Activated CD8-positive, alpha-beta memory T cell treated with anti-CD3 and anti-CD28 coated beads, Interleukin-2, amount 10 ng/mL, durations not matched to agents 7 days and 5 days (primary cell): Measurements from ENCODE around the gene RABAC1. TPM values are rescaled to one million over a fixed set of nuclear protein-coding genes. Genes with fewer than 3 reads are reported as not detected.
"Not testable (repeated sequence)": the region's sequence is repeated elsewhere in the genome, so short reads cannot be mapped to it uniquely, and the experiment has no call there.

Experiments
- ATAC-seq: fragments of 150-1000 bp; cut with Tn5 transposase; one replicate; pipeline ENCODE4 v1.10.0; 2021; ENCODE audit warnings: moderate library complexity
- CTCF ChIA-PET: fragments of 350-600 bp; sonication (Branson Sonifier 250); formaldehyde crosslinking; loops from one replicate; lab custom pipeline; 2021; ENCODE audit warnings: antibody characterized with exemption; lab: Charles Lee
- DNase-seq: peaks from one replicate; pipeline ENCODE4 v3.0.0-alpha.2; 2020
- H3K27ac Mint-ChIP-seq: one replicate; pipeline ENCODE4 v1.8.0; 2021; ENCODE audit warnings: mild to moderate bottlenecking, mixed read lengths
- H3K27me3 Mint-ChIP-seq: one replicate; pipeline ENCODE4 v1.8.0; 2021; ENCODE audit warnings: mixed read lengths
- H3K36me3 Mint-ChIP-seq: one replicate; pipeline ENCODE4 v1.8.0; 2021; ENCODE audit warnings: mild to moderate bottlenecking, mixed read lengths
- H3K4me1 Mint-ChIP-seq: one replicate; pipeline ENCODE4 v1.8.0; 2021; ENCODE audit warnings: mixed read lengths
- H3K4me3 Mint-ChIP-seq: one replicate; pipeline ENCODE4 v1.8.0; 2021; ENCODE audit warnings: mild to moderate bottlenecking, moderate library complexity, mixed read lengths
- H3K9me3 Mint-ChIP-seq: one replicate; pipeline ENCODE4 v1.8.0; 2022; ENCODE audit warnings: low read depth, mixed read lengths
- total RNA-seq, 2 experiments: library from RNA; stranded (reverse); gene quantifications; one replicate each; pipeline ENCODE4 v1.2.3, GENCODE V29; 2021

The RABAC1 gene
- total RNA-seq, 2 experiments from 2014 or later = 81.3 to 93.9 TPM

DNA sequence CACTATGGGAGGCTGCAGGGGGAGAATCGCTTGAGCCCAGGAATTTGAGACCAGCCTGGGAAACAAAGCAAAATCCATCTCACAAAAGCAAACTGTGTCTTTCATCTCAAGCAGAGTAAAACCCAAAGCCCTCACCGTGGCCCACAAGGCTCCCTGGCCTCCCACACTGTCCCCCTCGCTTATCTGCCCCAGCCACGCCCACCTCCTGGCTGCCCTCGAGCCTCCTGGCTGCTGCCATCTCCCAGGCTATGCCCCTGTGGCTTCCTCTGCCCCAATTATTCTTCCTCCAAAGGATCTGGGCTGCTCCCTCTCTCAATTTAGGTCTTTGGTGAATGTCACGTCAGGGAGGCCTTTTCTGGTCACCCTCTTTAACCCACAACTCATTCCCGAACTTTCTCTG, 3.6 kb downstream of the RABAC1 start:
- Mint-ChIP-seq H3K36me3 (no peaks in the 10 kb centered on the region), H3K9me3 (no peaks in the 10 kb centered on the region), H3K4me1 (peaks cover 25% of the 10 kb centered on the region), H3K4me3 (no peak overlapping the region), H3K27me3 (peaks cover 2% of the 10 kb centered on the region), H3K27ac (no peak overlapping the region)
- DNase-seq (no peak), ATAC-seq (no peak)
- CTCF ChIA-PET = interaction anchor here (4.3 kb wide), 1 partner anchor 81 kb away, joined by 32 read pairs; no protein-coding TSS in a partner anchor

DNA sequence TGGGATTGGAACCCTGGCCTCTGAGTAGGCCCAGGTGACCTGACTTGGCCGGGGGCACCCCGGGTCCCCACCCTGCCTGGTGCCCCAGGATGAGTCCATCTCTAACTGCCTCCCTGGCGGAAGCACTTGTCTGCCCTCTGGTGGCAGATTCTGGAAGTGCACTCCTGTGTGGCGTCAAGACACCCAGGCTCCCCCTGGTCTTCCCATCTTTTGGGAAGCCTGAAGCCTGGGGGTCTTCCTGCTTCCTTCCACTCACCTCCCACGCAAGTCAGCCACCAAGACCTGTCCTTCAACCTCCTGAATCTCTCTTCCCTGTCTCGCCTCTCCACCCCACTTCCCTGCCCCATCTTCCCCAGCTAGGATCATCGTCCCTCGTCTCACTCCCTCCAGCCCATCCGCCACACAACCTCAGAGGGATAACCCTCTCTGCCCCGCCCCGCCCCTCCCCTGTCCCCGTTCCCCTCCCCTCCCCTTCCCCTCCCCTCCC, 7.4 kb downstream of the RABAC1 start:
- DNase-seq (peak; percentile 92), ATAC-seq (peak; percentile 89)
- Mint-ChIP-seq H3K4me1 (peaks cover 21% of the 10 kb centered on the region), H3K27ac (peak overlapping the region; percentile 21), H3K36me3 (no peaks in the 10 kb centered on the region), H3K4me3 (no peak overlapping the region), H3K27me3 (peaks cover 2% of the 10 kb centered on the region), H3K9me3 (no peaks in the 10 kb centered on the region)
- CTCF ChIA-PET = interaction anchor here (0.6 to 5.6 kb wide), 15 partner anchors 8 to 158 kb away, joined by 3 to 88 read pairs (median 5); partner anchors contain the start of genes ARHGEF1 and RPS19

GRCh38 chr19:41947091-41947490, 12.0 kb downstream of the RABAC1 start:
- Mint-ChIP-seq H3K27ac (peak overlapping the region; percentile 41), H3K9me3 (no peaks in the 10 kb centered on the region), H3K4me1 (peaks cover 49% of the 10 kb centered on the region), H3K4me3 (no peak overlapping the region), H3K36me3 (peaks cover 1% of the 10 kb centered on the region), H3K27me3 (peaks cover 9% of the 10 kb centered on the region)
- ATAC-seq (no peak), DNase-seq (no peak)
- CTCF ChIA-PET = interaction anchor here (1.0 to 7.7 kb wide), 7 partner anchors 10 to 87 kb away, joined by 4 to 88 read pairs (median 10); partner anchors contain the start of genes ARHGEF1, CD79A, RABAC1 and RPS19

DNA sequence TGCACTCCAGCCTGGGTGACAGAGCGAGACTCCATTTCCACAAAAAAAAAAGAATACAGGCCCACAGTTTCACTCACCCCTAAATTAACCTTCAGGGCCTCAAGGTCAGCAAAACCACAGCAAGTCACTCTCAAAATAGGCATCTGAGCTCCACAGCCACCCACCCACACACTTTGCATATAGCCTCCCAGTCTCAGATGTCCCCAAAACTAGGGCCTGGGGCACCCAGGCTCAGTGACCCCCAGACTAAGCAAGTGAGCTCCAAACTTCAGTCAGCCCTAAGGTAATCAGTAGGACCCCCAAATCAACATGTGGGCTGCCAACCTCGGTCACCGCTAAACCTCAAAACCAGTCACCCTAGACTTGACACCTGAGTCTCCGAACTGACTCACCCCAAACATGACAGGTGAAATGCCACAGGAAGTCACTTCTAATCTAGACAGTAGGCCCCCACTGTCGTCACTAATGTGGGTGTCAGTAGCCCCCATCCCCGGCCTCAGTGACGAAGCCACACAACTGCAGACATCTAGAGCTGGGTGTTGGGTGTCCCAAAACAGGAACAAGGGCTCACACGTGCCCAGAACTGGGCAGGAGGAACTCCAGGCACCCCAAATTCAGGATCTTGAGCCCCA, 13.9 kb downstream of the RABAC1 start:
- H3K9me3 Mint-ChIP-seq = no peaks in the 10 kb centered on the region
- H3K4me1 Mint-ChIP-seq = peaks cover 52% of the 10 kb centered on the region
- DNase-seq (peak; percentile 97), ATAC-seq (peak; percentile 88)
- peak overlapping the region; percentile 91 for H3K27ac Mint-ChIP-seq
- CTCF ChIA-PET = interaction anchor here (0.6 to 7.7 kb wide), 15 partner anchors 8 to 131 kb away, joined by 3 to 88 read pairs (median 4); partner anchors contain the start of genes ARHGEF1, CD79A, RABAC1 and RPS19
- H3K36me3 Mint-ChIP-seq = peaks cover 1% of the 10 kb centered on the region
- H3K4me3 Mint-ChIP-seq = peak overlapping the region; percentile 43
- peaks cover 17% of the 10 kb centered on the region for H3K27me3 Mint-ChIP-seq

- CTCF ChIA-PET = interaction anchor here (0.9 to 7.7 kb wide), 8 partner anchors 7 to 91 kb away, joined by 3 to 88 read pairs (median 18); partner anchors contain the start of genes ARHGEF1, CD79A, RABAC1 and RPS19
- no peak overlapping the region for H3K4me3 Mint-ChIP-seq
- peak overlapping the region; percentile 54 for H3K27ac Mint-ChIP-seq
- ATAC-seq (no peak), DNase-seq (no peak)
- H3K36me3 Mint-ChIP-seq = peaks cover 1% of the 10 kb centered on the region
- no peaks in the 10 kb centered on the region for H3K9me3 Mint-ChIP-seq
- peaks cover 17% of the 10 kb centered on the region for H3K27me3 Mint-ChIP-seq
- H3K4me1 Mint-ChIP-seq = peaks cover 49% of the 10 kb centered on the region
These were observed 14.8 kb downstream of the RABAC1 start for GRCh38 chr19:41944336-41944735.

- no peak for DNase-seq
- CTCF ChIA-PET = interaction anchor here (0.9 to 7.7 kb wide), 5 partner anchors 9 to 82 kb away, joined by 3 to 88 read pairs (median 4); partner anchors contain the start of genes ARHGEF1, CD79A and RPS19
- H3K36me3 Mint-ChIP-seq = peaks cover 1% of the 10 kb centered on the region
- H3K4me3 Mint-ChIP-seq = peak overlapping the region; percentile 28
- ATAC-seq = no peak
- H3K4me1 Mint-ChIP-seq = peaks cover 44% of the 10 kb centered on the region
- peak overlapping the region; percentile 11 for H3K27ac Mint-ChIP-seq
- peaks cover 25% of the 10 kb centered on the region for H3K27me3 Mint-ChIP-seq
- no peaks in the 10 kb centered on the region for H3K9me3 Mint-ChIP-seq
These were observed 17.5 kb downstream of the RABAC1 start for GRCh38 chr19:41941410-41942202.

DNA sequence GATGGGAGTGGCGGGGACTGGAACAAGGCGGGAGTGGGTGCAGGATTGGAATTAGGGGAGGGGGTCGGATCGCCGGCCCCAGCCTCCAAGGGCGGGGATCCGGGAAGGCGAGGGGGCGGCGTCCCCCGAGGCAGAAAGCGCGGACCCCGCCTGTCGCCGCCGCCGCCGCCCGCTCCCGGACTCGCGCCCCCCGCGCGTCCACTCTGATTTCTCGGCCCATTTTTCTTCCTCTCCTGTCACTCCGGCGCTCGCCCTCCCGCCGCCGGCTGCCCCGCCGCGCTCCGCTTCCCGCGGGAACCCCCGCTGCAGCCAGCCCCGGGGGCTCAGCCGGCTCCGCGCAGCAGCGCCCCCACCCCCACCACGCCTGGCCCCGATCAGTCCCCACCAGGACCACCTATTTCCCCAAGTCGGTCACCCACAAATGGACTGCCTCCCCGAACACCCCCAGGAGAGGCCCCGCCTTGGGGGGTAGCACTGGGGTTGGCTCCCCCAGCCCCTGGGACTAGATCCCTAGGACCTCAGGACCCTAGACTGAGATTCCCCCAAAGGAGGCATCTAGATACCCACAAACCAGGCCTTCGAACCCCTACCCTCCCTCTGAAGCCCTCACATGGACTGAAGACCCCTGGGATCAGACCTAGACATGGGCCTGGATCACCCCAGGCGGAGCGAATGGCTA, 18.3 kb downstream of the RABAC1 start:
- Mint-ChIP-seq H3K4me3 (peak overlapping the region; percentile 72), H3K27me3 (peaks cover 29% of the 10 kb centered on the region), H3K4me1 (peaks cover 45% of the 10 kb centered on the region), H3K27ac (peak overlapping the region; percentile 68), H3K9me3 (no peaks in the 10 kb centered on the region), H3K36me3 (peaks cover 1% of the 10 kb centered on the region)
- DNase-seq (no peak), ATAC-seq (no peak)
- CTCF ChIA-PET = interaction anchor here (0.9 to 7.7 kb wide), 4 partner anchors 10 to 81 kb away, joined by 3 to 85 read pairs (median 4); partner anchors contain the start of genes ARHGEF1 and RPS19

DNA sequence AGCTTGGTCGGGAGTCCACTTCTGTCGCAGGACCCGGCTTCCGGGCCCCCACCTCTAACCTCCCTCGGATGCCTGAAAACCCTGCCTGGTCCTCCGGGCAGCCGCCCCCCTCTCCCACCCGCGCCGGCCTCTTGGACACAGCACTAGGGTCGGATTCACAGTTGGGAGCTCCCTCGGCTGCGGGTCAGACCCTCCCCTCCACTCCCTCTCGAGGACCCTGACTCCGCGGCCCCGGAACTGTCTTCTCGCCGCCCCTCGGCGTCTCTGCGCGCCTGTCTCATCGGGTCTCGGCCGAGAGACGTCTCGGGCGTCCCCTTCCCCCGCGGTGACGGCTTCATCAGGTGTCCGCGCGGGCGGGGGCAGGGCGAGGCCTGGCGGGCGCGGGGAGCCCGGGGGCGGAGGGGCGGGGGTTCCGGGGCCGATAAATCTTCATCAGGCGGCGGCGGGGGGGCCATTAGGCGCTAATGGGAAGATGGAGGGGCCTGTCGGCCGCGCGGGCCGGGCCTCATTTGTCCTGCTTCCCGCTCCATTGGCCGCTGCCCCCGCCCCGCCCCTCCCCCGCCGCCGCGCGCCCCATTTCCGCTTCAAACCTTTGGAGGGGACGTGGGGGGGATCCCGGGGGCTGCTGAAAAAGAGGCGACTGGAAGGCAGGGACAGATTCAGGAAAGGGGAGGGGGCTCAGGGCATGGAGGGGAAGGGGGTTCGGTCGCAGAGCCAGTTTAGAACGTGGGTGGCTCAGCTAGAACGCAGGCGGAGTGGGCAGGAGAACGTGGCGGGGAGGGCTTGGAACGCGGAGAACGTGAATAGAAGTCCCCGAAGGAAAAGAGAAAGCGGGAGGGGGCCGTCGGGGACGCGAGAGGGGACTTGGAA, 19.0 kb downstream of the RABAC1 start:
- Mint-ChIP-seq H3K27me3 (peaks cover 34% of the 10 kb centered on the region), H3K4me1 (peaks cover 41% of the 10 kb centered on the region), H3K9me3 (no peaks in the 10 kb centered on the region), H3K27ac (peak overlapping the region; percentile 68), H3K36me3 (peaks cover 1% of the 10 kb centered on the region), H3K4me3 (peak overlapping the region; percentile 72)
- DNase-seq (no peak), ATAC-seq (peak; percentile 31)
- CTCF ChIA-PET = interaction anchor here (0.6 to 1.0 kb wide), 2 partner anchors 10 to 50 kb away, joined by 3 read pairs; no protein-coding TSS in a partner anchor

GRCh38 chr19:41939209-41939608, 19.9 kb downstream of the RABAC1 start:
- Mint-ChIP-seq H3K4me1 (peaks cover 40% of the 10 kb centered on the region), H3K27me3 (peaks cover 37% of the 10 kb centered on the region)
- CTCF ChIA-PET = interaction anchor here (0.6 to 1.0 kb wide), 2 partner anchors 9 to 49 kb away, joined by 3 read pairs; no protein-coding TSS in a partner anchor
- not testable (repeated sequence) for H3K9me3 Mint-ChIP-seq, H3K27ac Mint-ChIP-seq, DNase-seq, ATAC-seq, H3K4me3 Mint-ChIP-seq, H3K36me3 Mint-ChIP-seq

- no peak overlapping the region for H3K4me3 Mint-ChIP-seq
- ATAC-seq (no peak), DNase-seq (no peak)
- H3K9me3 Mint-ChIP-seq = no peaks in the 10 kb centered on the region
- no peaks in the 10 kb centered on the region for H3K36me3 Mint-ChIP-seq
- H3K4me1 Mint-ChIP-seq = peaks cover 40% of the 10 kb centered on the region
- CTCF ChIA-PET = interaction anchor here (0.9 to 2.3 kb wide), 8 partner anchors 8 to 97 kb away, joined by 3 to 12 read pairs (median 6); partner anchors contain the start of gene RPS19
- no peak overlapping the region for H3K27ac Mint-ChIP-seq
- H3K27me3 Mint-ChIP-seq = peaks cover 39% of the 10 kb centered on the region
These were observed 21.3 kb downstream of the RABAC1 start for GRCh38 chr19:41937525-41938468.

DNA sequence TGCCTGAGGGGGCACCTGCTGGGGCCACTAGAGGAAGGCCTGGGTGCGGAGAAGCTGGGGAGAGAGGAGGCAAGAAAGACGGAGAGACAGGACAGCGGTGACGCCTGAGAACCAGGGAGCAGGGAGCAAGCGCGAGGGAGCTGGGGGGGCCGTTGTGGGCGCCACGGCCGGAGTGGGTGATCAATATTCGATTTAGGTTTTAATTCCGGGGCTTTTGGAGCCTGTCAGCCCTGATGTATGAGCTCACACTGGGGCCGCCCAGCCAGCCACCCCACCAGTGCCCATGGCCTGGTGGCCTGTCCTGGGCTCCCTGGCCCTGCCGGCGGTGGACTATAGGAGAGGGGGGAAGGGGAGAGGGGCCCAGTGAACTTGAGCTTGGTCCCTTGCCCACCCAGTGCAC, 22.2 kb downstream of the RABAC1 start:
- Mint-ChIP-seq H3K27ac (no peak overlapping the region), H3K4me3 (no peak overlapping the region), H3K36me3 (no peaks in the 10 kb centered on the region), H3K27me3 (peaks cover 39% of the 10 kb centered on the region), H3K9me3 (no peaks in the 10 kb centered on the region), H3K4me1 (peaks cover 40% of the 10 kb centered on the region)
- ATAC-seq (no peak), DNase-seq (no peak)
- CTCF ChIA-PET = interaction anchor here (0.9 to 2.3 kb wide), 8 partner anchors 9 to 98 kb away, joined by 3 to 12 read pairs (median 6); partner anchors contain the start of gene RPS19
